Neural crest cell (in vitro differentiated cells): ENCODE results near the gene EDIL3. TPM values are rescaled to one million over a fixed set of nuclear protein-coding genes. Genes with fewer than 3 reads are reported as not detected.
"Not testable (repeated sequence)": the region's sequence is repeated elsewhere in the genome, so short reads cannot be mapped to it uniquely, and the experiment has no call there.

Experiments used
- DNase-seq: peaks from one replicate; pipeline ENCODE4 v3.0.0; 2021; ENCODE audit warnings: low read depth, mixed read lengths, low spot score
- H3K27ac Mint-ChIP-seq: one replicate; pipeline ENCODE4 v1.8.0; 2021; ENCODE audit warnings: mild to moderate bottlenecking, mixed read lengths; ENCODE audit not compliant: unreplicated experiment
- H3K27me3 Mint-ChIP-seq: 2 replicates; pipeline ENCODE4 v1.8.0; 2021; ENCODE audit warnings: low read depth, mild to moderate bottlenecking, mixed read lengths
- H3K36me3 Mint-ChIP-seq: 2 replicates; pipeline ENCODE4 v1.8.0; 2021; ENCODE audit warnings: low read depth, mild to moderate bottlenecking, mixed read lengths
- H3K4me1 Mint-ChIP-seq: 2 replicates; pipeline ENCODE4 v1.8.0; 2021; ENCODE audit warnings: mixed read lengths
- H3K4me3 Mint-ChIP-seq: one replicate; pipeline ENCODE4 v1.8.0; 2021; ENCODE audit warnings: mild to moderate bottlenecking, mixed read lengths
- H3K9me3 Mint-ChIP-seq: 2 replicates; pipeline ENCODE4 v1.8.0; 2021; ENCODE audit warnings: mixed read lengths
- CTCF ChIP-seq: fragments of 200-600 bp; sonication (generic); conservative IDR thresholded peaks from 2 replicates; pipeline ENCODE4 v1.5.0; 2021; ENCODE audit warnings: antibody characterized with exemption, mild to moderate bottlenecking
- total RNA-seq: library from RNA; stranded (reverse); gene quantifications from 2 replicates; pipeline ENCODE4 v1.2.1, GENCODE V29; 2021

Gene EDIL3
- total RNA-seq, 1 donor from 2014 or later: 1.2 TPM

GRCh38 chr5:84298628-84299027 lies 86.1 kb downstream of the EDIL3 start:
- Mint-ChIP-seq H3K36me3 (peaks cover 2% of the 10 kb centered on the region), H3K9me3 (no peaks in the 10 kb centered on the region), H3K4me3 (no peak overlapping the region), H3K27me3 (no peaks in the 10 kb centered on the region), H3K4me1 (no peaks in the 10 kb centered on the region), H3K27ac (no peak overlapping the region)
- TF ChIP-seq CTCF: no peak
- DNase-seq: no peak

GRCh38 chr5:84297641-84298040 lies 87.0 kb downstream of the EDIL3 start:
- not testable (repeated sequence) for H3K36me3 Mint-ChIP-seq, H3K9me3 Mint-ChIP-seq, H3K4me1 Mint-ChIP-seq, H3K4me3 Mint-ChIP-seq, H3K27me3 Mint-ChIP-seq, DNase-seq, H3K27ac Mint-ChIP-seq

GRCh38 chr5:84292788-84293653 lies 91.7 kb downstream of the EDIL3 start:
- Mint-ChIP-seq H3K9me3 (no peaks in the 10 kb centered on the region), H3K4me3 (no peak overlapping the region), H3K27ac (no peak overlapping the region), H3K27me3 (no peaks in the 10 kb centered on the region), H3K4me1 (peaks cover 6% of the 10 kb centered on the region), H3K36me3 (peaks cover 2% of the 10 kb centered on the region)
- no peak for DNase-seq
- no peak for TF ChIP-seq CTCF

GRCh38 chr5:84292000-84292642 lies 92.6 kb downstream of the EDIL3 start:
- H3K4me1 Mint-ChIP-seq: peaks cover 6% of the 10 kb centered on the region
- DNase-seq: no peak
- H3K27me3 Mint-ChIP-seq: no peaks in the 10 kb centered on the region
- H3K4me3 Mint-ChIP-seq: no peak overlapping the region
- H3K36me3 Mint-ChIP-seq: no peaks in the 10 kb centered on the region
- TF ChIP-seq CTCF: no peak
- H3K9me3 Mint-ChIP-seq: no peaks in the 10 kb centered on the region
- H3K27ac Mint-ChIP-seq: no peak overlapping the region

GRCh38 chr5:84290673-84291072 lies 94.0 kb downstream of the EDIL3 start:
- Mint-ChIP-seq H3K9me3 (no peaks in the 10 kb centered on the region), H3K27me3 (no peaks in the 10 kb centered on the region), H3K27ac (no peak overlapping the region), H3K4me3 (no peak overlapping the region), H3K4me1 (peaks cover 6% of the 10 kb centered on the region), H3K36me3 (no peaks in the 10 kb centered on the region)
- no peak for DNase-seq
- TF ChIP-seq CTCF: no peak

- no peak for DNase-seq
- Mint-ChIP-seq H3K27me3 (no peaks in the 10 kb centered on the region), H3K36me3 (no peaks in the 10 kb centered on the region), H3K4me1 (peaks cover 6% of the 10 kb centered on the region), H3K27ac (no peak overlapping the region), H3K9me3 (no peaks in the 10 kb centered on the region), H3K4me3 (no peak overlapping the region)
- TF ChIP-seq CTCF: no peak
These were observed 94.5 kb downstream of the EDIL3 start for GRCh38 chr5:84290161-84290560.
